GM18511 (cell line): ENCODE results near the gene ADARB1.

ENCODE experiments used
- ATAC-seq: cut with Tn5 transposase; IDR thresholded peaks from one replicate; pipeline ENCODE4 v1.9.1; 2021; ENCODE audit warnings: mild to moderate bottlenecking, moderate library complexity; ENCODE audit not compliant: unreplicated experiment

ADARB1 gene

DNA sequence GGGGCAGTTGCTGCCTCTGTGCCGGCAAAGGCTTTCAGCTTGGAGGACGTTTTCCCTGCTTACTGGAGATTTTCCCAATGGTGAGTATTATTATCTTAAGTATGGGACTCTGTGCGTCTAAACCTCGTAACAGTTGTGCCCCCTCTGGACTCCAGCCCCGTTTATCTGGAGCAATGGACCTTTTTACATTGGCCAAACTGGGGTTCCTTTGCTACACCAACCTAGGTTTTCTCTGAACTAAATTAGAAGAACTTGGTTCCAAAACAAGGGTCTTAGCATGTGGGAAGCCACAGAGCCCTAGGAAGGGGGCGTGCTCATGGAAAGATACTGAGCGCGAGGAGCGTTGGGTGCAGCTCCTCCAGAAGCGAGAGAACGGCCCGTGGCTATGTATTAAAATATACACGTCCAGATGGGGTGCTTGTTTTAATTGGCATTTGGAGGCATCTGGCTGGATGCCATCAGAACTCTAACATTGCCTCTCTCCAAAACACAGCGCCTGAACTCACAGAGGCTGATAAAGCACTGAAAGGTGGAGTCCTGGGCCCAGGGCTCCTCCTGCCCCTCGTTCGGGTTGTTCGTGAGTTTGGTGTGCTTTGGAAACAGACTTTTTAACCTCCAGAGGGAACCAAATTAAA, 184.9 kb downstream of the ADARB1 start:
- no peak for ATAC-seq

DNA sequence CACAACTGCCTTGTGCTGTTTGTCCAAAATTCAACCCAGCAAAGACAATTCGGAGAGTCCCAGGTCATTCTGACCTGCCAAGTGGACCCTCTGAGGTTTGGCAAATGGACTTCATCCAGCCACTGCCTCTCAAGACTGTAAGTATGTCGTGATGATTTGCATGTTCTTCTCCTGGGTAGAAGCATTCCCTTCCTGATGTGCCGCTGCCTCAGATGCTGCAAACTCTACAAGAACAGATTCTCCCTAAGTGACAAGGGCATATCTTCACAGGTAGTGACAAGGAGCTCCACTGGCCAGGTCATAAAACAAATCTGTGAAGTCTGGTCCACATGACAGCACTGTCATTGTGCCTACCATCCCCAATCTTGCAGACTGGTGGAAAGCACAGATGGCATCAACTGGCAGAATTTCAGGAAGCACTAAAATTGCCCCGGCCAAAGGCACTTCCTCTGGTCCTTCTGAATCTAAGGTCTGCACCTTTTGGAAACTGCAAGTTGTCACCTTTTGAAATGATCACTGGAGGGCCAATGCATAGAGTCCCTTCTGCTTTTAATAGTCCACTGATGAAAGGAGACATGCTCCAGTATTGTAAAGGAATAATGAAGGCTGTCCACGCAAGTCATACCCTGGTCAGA, 185.9 kb downstream of the ADARB1 start:
- ATAC-seq, result no peak

DNA sequence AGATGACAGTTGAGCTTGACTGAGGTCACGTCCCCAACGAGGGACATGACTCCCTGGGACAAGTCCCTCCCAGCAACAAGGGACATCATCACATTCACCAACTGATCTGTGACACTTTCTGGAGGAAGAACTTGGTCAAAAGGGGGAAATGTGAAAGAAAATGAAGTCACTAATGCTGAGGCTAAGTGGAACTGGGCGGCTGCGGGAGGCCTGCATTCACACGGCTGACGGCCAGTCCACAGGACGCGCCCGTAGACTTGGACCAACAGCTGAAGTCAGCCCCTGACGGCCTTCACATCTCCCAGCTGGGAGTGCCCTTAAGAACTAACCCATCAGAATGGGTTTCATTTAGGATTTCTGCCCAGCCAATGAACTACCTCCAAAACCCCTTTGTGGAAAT, 186.7 kb downstream of the ADARB1 start:
- ATAC-seq, result no peak

DNA sequence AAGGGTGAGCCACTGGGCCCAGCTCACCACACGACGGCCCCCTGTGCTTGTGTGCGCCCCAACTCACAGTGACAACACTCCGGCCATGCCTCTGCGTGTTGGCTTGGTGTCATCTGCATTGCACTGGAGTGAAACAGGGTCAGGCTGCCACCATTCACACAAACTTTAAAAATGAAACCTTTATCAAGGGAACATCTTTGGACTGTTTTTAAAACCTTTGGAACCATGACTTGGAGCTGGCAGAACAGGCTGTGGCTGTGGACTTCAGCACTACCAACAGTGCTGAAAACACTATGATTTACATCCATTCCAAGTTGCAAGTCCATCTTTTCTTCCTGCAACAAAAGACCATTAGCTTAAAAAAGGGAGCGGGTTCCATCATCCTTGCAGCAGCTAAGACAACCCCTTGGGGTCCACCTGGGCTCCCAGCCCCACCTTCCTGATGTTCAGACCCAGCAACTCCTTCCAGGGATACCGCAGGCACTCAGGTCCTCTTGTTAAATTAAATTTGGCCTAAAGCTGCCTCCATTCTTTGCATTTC, 187.7 kb downstream of the ADARB1 start:
- ATAC-seq, result no peak

DNA sequence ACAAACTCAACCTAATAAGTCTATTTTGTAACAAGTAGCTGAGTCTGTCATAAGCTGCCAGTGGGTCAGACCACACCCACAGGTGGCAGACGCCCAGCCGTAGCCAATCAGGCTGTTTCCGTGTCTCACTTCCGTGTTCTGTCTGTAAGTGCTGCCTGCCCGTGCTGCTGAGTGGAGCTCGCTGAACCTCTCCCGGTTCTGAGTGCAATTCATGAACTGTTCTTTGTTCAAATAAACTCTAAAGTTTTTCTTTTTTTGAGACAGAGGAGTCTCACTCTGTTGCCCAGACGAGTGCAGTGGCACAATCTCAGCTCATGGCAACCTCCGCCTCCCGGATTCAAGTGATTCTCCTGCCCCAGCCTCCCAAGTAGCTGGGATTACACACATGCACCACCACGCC, 188.2 kb downstream of the ADARB1 start:
- no peak for ATAC-seq

DNA sequence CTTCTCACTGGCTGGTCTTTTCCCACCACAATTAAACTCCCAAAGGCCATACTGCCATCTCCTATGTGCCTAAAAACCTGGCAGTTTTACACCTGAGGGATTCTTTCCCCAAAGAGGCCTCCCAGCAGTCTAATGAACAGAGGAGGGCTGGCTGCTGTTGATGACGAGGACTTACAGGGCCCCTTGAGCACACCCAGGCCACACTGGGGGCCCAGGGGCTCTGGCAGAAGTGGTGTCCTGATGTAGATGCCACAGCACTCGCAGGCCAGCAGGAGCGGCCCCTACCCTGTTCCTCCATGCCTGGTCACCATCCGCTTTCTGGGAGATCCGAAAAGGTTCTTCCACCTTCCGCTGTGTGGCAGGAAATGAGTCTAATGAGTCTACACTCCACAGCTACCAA, 189.2 kb downstream of the ADARB1 start:
- ATAC-seq, result no peak

DNA sequence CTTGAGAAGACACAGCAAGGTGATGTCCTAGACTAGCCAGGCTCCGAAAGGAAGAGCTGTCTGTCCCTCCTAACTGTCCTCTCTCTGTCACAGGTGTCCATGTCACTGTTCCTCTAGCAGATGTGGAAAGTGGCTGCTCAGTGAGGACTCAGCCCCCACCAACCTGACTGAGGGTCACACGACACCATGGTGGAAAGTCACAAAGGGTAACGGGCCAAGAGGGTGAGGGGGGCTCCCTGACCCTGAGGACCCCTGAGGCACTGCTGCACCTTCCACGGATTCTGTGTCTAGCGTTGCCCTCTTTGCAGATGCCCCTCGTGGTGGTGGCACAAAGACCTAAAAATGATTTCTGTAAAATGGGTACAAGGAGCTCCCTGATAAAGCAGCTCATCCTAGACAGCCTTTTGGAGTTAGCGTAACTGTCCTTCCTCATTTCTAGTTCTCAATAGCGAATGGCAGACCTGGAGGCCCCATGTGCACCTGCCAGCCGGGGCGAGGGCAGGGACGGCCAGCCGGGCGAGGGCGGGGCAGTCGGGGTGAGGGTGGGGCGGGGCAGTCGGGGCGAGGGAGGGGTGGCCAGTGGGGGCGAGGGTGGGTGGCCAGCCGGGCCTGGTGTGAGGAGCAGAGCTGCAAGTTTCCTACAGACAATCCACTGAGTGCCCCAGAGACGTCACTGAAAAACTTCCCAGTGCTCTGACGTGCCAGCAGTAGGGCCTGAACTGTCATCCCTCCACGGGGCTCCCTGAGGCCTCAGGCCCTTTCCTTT, 189.9 kb downstream of the ADARB1 start:
- ATAC-seq, result no peak

DNA sequence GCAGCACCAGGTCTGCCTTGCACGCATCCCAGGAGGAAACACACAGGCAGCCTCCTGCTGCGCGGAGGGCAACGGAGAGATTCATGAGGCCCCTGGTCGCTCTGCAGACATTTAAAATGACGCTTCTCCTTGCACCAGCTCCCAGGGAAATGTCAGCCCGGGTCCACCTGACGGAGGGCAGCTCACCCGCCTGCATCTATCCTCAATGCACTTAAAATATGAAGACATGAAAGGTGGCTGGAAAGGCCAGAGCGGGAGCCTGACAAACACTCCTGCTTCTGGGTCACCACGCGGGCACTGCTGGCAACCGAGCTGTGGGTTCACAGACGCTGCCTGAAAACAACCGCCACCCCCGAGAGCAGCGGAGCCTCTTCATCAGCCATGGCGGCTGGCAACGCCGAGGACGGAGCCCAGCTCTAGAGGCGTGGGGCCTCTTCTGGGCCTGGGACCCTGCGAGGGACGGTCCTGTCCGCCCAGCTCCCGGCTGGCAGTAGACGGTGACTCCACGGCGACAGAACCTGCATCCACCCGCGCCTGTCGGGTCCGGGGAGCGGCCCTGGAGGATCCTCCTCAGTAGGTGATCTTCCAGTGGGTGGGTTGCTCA, 190.6 kb downstream of the ADARB1 start:
- no peak for ATAC-seq

DNA sequence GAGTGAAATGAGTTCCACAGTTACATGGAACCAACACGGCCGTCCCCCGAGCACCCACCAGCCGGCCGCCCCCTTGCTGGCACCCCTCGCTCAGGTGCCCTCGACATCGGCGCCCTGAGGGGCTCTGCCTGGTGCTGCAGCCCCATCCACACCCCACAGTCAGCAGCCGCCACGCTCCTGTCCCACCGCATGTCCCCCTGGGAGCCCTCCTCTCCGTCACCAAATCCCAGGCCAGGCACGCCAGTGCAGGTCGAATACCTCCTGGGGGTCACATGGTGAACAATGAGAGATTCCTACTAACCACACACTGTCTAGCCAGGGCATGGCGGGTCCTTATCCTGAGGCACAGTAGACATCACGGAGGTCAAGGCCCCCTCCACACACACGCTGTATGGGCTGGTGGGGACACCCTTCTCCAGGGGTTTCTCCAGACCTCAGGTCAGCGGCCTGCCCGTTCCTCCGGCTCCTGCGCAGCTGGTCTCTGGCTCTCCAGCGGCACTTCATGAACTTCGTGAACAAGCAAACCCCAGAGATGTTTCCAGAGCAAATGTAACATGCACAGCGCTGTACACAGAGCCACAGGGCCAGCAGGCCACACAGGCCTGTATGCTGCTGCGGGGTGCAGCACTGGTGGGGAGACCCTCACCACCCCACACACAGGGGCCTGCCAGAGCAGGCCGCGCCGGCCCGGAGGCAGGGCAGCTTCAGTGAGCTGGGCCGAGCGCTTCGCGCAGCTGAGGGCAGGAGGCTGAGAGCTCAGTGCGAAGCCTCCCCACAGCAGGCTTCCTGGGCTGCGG, 191.5 kb downstream of the ADARB1 start:
- no peak for ATAC-seq

DNA sequence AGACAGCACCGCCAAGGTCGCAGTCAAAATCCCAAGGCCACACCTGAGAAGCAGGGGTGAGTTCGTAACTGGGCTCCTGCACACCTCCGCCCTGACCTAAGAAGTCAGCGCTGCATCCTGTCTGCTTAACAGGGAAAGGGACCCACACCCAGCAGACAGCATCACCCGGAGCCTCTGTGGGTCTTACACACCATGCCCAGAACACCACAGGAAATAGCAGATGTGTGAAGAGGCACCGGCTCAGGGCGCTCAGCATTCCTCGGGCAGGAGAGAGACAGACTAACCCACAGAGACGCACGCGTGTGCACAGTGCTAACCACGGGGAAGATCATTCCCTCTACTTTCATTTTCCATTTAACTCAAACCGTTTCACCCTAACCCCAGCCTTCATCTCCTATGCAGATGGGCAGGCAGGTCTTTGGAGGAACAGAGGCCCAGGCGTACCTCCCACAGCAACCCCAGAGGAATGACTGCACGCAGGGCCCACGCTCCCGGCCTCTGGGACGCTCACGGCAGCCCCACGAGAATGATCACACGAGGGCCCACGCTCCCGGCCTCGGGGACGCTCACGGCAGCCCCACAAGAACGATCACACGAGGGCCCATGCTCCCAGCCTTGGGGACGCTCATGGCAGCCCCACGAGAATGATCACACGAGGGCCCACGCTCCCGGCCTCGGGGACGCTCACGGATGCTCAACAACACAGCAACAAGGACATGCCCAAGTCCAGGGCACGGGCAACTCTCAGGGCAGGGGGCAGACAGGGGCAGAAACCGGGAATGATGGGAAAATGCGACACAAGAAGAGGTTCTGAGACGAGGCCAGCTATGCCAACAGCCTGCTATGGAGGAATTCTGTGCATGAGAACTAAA, 192.4 kb downstream of the ADARB1 start:
- ATAC-seq, result no peak

DNA sequence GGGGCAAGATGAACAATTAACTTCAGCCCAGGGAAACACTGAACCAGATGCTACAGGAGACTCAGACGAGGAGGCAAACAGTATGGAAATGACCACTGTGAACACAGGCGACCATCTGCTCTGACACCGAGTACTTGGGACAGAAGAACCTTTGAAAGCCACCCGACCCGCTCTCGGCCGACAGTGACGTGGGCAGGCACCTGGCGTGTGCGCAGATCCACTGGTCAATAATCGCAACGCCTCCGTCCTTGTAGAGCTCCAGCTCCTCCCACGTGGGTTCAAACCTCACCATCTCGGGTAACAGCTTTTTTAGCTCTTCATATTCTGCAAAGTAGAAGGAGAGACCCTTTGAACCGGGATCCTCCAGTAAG, 193.0 kb downstream of the ADARB1 start:
- no peak for ATAC-seq

DNA sequence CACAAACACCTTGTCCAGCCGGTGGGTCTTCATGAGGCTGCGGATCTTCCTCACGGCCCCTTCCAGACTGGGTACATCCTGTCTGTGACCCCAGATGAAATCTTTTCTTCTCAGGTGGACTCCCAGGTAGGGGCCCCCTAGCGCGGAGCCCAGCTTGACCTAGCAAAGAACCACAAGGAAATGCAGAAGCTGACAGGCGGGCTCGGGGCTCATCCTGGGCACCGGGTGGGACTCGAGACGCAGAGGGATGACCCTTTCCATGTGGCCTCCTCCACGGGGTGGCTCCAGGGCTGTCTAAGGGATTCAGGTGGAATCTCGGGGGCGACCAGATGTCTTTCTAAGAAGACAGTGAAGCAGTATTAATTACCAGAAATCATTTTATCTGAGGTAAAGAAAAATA, 195.5 kb downstream of the ADARB1 start:
- no peak for ATAC-seq

DNA sequence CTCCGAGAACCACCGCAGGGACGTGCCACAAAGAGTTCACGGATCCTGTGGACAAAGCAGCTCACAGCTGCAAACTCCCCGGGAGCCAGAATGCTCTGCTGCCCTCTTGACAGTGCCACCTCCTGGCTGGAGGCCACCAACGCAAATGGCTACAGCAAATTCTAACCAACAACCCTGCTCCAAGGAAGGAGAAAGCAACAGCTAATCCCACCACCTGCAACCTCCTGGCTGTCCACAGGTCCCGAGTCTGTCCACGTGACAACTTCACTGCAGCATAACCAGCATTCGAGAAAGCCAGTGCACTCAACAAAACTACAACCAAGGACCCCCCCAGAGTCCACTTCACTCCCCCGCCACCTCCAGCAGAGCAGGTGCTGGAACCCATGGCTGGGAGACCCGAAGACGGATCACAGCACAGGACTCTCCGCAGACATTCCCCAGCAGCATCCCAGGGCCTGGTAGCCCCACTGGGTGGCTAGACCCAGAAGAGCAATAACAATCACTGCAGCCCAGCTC, 196.0 kb downstream of the ADARB1 start:
- ATAC-seq, result no peak
